IPS-15b (cell line): ENCODE data around the gene SMC1A.
"Not testable (repeated sequence)": the region's sequence is repeated elsewhere in the genome, so short reads cannot be mapped to it uniquely, and the experiment has no call there.

Experiments
- H3K27me3 ChIP-seq: one replicate; pipeline ENCODE4 v1.6.1; 2013; ENCODE audit warnings: low read length; ENCODE audit not compliant: control insufficient read depth, insufficient read depth
- H3K36me3 ChIP-seq: one replicate; pipeline ENCODE4 v1.6.1; 2013; ENCODE audit warnings: low read length; ENCODE audit not compliant: control insufficient read depth, insufficient read depth
- H3K4me1 ChIP-seq: one replicate; pipeline ENCODE4 v1.6.1; 2013; ENCODE audit warnings: mild to moderate bottlenecking, low read length; ENCODE audit not compliant: control insufficient read depth, insufficient read depth
- H3K4me3 ChIP-seq: one replicate; pipeline ENCODE4 v1.5.1; 2013; ENCODE audit warnings: low read depth, low read length
- H3K9ac ChIP-seq: one replicate; pipeline ENCODE4 v1.6.1; 2013; ENCODE audit warnings: low read depth, mild to moderate bottlenecking, low read length
- H3K9me3 ChIP-seq: one replicate; pipeline ENCODE4 v1.6.1; 2013; ENCODE audit warnings: mild to moderate bottlenecking, low read length; ENCODE audit not compliant: control insufficient read depth, insufficient read depth

The SMC1A gene

DNA sequence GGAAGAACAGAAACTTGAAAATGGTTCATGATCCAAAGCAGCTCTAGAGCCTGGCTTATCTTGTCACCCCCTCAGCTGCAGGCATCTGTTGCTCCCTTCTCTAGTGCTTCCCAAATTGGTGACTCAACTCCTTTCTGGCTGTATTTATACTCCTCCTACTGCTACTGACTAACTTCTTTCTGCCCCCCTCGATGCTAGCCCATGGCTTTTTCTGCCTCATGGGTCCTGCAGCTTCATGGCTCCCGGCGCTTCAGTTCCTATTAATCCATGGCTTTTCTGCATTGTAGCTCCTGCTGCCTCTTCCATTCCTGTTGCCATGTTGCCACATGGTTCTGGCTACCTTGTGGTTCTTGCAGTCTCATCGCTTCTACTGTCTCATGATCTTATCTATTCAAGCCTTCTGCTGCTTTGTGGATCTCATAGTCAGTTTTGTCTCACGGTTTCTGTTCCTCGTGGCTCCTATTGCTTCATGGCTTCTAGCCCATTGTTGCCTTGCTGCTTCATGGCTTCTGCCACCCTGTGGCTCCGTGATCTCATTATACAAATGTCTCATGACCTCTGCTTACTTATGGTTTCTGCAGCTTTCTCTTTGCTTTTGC is 48.1 kb downstream of the SMC1A start:
- H3K9ac ChIP-seq = no peak overlapping the region
- H3K9me3 ChIP-seq = no peaks in the 10 kb centered on the region
- H3K36me3 ChIP-seq = no peaks in the 10 kb centered on the region
- H3K27me3 ChIP-seq = no peaks in the 10 kb centered on the region
- no peaks in the 10 kb centered on the region for H3K4me1 ChIP-seq
- no peak overlapping the region for H3K4me3 ChIP-seq

- H3K4me3 ChIP-seq = no peak overlapping the region
- H3K9ac ChIP-seq = no peak overlapping the region
- H3K27me3 ChIP-seq = no peaks in the 10 kb centered on the region
- H3K36me3 ChIP-seq = no peaks in the 10 kb centered on the region
- H3K9me3 ChIP-seq = no peaks in the 10 kb centered on the region
- H3K4me1 ChIP-seq = no peaks in the 10 kb centered on the region
Observed at GRCh38 chrX:53373307-53373706, 49.1 kb downstream of the SMC1A start.

DNA sequence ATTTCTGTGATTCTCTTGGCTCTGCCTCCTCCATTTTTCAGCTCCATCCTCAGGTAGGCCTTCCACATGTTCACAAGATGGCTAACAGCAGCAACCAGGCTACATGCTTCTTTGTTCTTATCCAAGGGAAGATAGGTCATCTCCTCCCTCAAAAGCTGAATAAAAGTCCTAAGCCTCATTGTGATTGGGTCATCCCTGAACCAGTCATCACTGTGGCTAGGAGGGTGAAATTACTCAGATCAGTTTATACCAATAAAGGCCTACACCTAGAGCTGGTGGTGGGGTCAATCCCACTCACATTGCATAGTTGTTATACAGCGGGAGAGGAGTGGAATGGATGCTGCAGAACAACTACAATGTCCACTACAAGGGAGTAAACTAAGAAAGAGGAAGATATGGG is 56.0 kb downstream of the SMC1A start:
- not testable (repeated sequence) for H3K9me3 ChIP-seq, H3K4me1 ChIP-seq, H3K36me3 ChIP-seq, H3K27me3 ChIP-seq, H3K4me3 ChIP-seq, H3K9ac ChIP-seq

GRCh38 chrX:53362449-53362848 is 60.0 kb downstream of the SMC1A start:
- no peaks in the 10 kb centered on the region for H3K27me3 ChIP-seq
- H3K36me3 ChIP-seq = no peaks in the 10 kb centered on the region
- H3K9ac ChIP-seq = no peak overlapping the region
- H3K9me3 ChIP-seq = no peaks in the 10 kb centered on the region
- no peak overlapping the region for H3K4me3 ChIP-seq
- no peaks in the 10 kb centered on the region for H3K4me1 ChIP-seq

DNA sequence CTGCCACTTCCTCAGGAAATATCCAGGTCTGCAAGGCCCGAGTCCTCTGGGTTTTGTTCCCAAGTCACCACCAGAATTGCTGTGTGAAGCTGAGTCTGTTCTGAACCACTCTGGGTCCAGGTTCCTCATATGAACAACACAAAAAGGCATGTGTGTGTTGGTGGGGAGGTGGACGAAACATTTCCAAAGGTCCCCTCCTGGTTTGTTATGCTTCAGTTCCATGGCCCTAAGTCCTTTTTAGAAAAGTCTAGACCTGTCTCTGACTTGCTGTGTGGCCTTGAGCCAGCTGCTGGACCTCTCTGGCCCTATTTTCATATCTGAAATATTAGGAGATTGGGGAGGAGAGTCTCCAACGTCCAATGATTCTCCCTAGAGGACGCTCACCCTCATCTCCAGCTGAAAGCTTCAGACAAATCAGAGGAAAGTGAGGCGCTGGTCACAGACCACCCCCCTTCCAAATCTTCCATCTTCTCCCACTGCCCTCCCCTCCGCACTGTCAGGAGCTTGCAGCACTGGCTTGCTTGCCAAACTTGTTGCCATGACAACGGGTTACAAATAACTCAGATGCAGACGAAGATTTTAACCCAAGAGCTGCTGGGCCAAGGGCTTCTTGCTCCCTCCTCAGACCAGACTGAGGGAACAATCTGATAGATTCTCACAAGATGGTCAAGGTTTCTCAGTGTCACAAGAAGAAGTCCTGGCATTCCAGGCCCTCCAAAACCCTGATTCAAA is 64.5 kb downstream of the SMC1A start:
- Histone ChIP-seq H3K9ac (no peak overlapping the region), H3K4me3 (no peak overlapping the region), H3K9me3 (peaks cover 9% of the 10 kb centered on the region), H3K27me3 (no peaks in the 10 kb centered on the region), H3K4me1 (no peaks in the 10 kb centered on the region), H3K36me3 (no peaks in the 10 kb centered on the region)

DNA sequence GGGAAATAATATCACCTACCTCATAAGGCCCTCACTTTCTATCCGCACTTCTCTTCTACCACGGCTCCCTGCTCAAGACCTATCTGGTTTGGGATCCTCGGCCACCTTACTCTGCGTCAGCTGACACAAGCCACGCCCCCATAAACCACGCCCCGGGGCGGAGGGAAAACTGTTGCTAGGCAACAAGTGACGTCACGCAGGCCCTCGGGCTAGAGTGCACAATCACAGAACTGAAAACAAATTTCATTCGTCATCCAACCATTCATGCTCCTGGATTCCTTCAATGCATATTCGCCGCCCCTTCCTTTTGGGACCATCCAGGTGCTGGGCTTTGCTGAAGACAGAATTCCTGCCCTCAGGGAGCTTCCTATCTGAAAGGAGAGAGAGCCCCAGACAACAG is 66.3 kb downstream of the SMC1A start:
- Histone ChIP-seq H3K9me3 (peaks cover 9% of the 10 kb centered on the region), H3K9ac (no peak overlapping the region), H3K27me3 (no peaks in the 10 kb centered on the region), H3K36me3 (no peaks in the 10 kb centered on the region), H3K4me1 (no peaks in the 10 kb centered on the region), H3K4me3 (no peak overlapping the region)

DNA sequence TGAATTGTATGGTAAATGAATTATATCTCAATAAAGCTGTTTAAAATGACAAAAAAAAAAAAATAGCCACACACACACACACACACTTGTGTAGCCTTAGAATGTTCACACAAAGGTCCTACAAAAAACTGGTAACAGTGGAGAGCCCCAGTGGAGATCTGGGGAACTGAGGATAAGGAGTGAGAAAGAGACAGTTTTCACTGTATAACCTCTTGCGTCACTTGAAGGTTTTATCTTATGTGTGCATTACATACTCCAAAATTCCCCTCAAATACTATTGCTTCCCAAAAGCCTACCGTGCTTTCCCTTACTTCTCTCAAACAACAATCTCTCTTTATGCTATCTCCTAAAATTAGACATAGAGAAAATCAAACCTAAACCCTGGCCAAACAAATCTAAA is 67.8 kb downstream of the SMC1A start:
- H3K9me3 ChIP-seq = peaks cover 9% of the 10 kb centered on the region

GRCh38 chrX:53347948-53348347 is 74.5 kb downstream of the SMC1A start:
- H3K4me3 ChIP-seq = no peak overlapping the region
- H3K9me3 ChIP-seq = no peaks in the 10 kb centered on the region
- H3K27me3 ChIP-seq = no peaks in the 10 kb centered on the region
- no peaks in the 10 kb centered on the region for H3K4me1 ChIP-seq
- H3K36me3 ChIP-seq = no peaks in the 10 kb centered on the region
- H3K9ac ChIP-seq = no peak overlapping the region

More for the DNA sequence above, 67.8 kb downstream of the SMC1A start:
- Histone ChIP-seq H3K36me3 (no peaks in the 10 kb centered on the region), H3K9ac (no peak overlapping the region), H3K4me1 (no peaks in the 10 kb centered on the region), H3K27me3 (no peaks in the 10 kb centered on the region), H3K4me3 (no peak overlapping the region)

DNA sequence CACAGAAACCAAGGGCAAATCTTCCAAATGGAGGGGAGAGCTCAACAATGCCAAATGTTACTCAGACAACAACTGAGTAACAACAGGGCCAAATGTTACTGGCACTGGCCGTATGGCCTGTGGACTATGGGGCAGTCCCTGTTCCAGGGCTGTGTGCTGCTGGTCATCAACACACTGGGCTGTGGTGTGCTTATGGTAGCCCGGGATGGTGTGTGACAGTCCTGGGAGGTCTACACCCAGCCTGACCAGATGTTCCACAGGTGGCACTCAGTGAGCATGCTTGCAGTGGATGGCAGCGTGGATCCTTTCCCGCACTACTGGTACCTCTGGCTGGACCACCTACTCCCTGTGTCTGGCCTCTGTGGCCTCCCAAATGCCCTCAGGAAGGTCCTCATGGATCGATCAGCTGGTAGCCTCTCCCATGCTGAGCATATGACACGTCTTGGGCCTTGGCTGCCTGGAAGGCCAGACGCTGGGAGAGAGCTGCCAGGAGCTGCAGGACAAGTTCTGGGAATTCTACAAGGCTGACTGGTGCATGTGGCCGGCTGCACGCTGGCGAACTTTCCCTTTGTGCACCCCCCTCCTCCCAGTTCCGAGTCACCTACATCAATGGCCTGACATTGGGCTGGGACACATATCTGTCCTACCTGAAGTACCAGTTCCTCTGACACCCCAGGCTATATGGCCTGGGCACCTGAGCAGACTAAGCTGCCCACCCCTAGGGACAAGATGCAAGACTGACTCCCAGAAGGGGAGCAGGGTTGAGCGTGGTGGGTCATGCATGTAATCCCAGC is 81.4 kb downstream of the SMC1A start:
- no peaks in the 10 kb centered on the region for H3K27me3 ChIP-seq
- no peaks in the 10 kb centered on the region for H3K4me1 ChIP-seq
- no peak overlapping the region for H3K9ac ChIP-seq
- no peaks in the 10 kb centered on the region for H3K9me3 ChIP-seq
- H3K4me3 ChIP-seq = peak overlapping the region; percentile 4
- H3K36me3 ChIP-seq = no peaks in the 10 kb centered on the region

- no peaks in the 10 kb centered on the region for H3K27me3 ChIP-seq
- no peak overlapping the region for H3K4me3 ChIP-seq
- H3K9me3 ChIP-seq = no peaks in the 10 kb centered on the region
- H3K4me1 ChIP-seq = no peaks in the 10 kb centered on the region
- no peaks in the 10 kb centered on the region for H3K36me3 ChIP-seq
- no peak overlapping the region for H3K9ac ChIP-seq
Observed at GRCh38 chrX:53337101-53337500, 85.4 kb downstream of the SMC1A start.

- Histone ChIP-seq H3K9ac (no peak overlapping the region), H3K4me3 (no peak overlapping the region), H3K27me3 (no peaks in the 10 kb centered on the region), H3K4me1 (no peaks in the 10 kb centered on the region), H3K9me3 (no peaks in the 10 kb centered on the region), H3K36me3 (no peaks in the 10 kb centered on the region)
Observed at GRCh38 chrX:53333853-53334252, 88.6 kb downstream of the SMC1A start.

- H3K4me1 ChIP-seq = no peaks in the 10 kb centered on the region
- no peak overlapping the region for H3K4me3 ChIP-seq
- no peaks in the 10 kb centered on the region for H3K27me3 ChIP-seq
- H3K9me3 ChIP-seq = no peaks in the 10 kb centered on the region
- no peak overlapping the region for H3K9ac ChIP-seq
- no peaks in the 10 kb centered on the region for H3K36me3 ChIP-seq
Observed at GRCh38 chrX:53332204-53332603, 90.2 kb downstream of the SMC1A start.
